Jurkat, Clone E6-1 (cell line): Measurements from ENCODE around the gene FAM3D.

Experiments used
- DNase-seq: peaks from one replicate; pipeline ENCODE4 v3.0.0-alpha.2; 2011; ENCODE audit warnings: low read depth, low spot score
- H3K4me3 ChIP-seq: 2 replicates; pipeline ENCODE4 v1.5.1; 2011; ENCODE audit warnings: mild to moderate bottlenecking, low read length, control low read depth, moderate library complexity

The FAM3D gene

GRCh38 chr3:58659051-58659675, 7.4 kb downstream of the FAM3D start:
- no peak overlapping the region for H3K4me3 ChIP-seq
- no peak for DNase-seq

GRCh38 chr3:58658508-58658907, 8.1 kb downstream of the FAM3D start:
- H3K4me3 ChIP-seq: no peak overlapping the region
- no peak for DNase-seq

- no peak overlapping the region for H3K4me3 ChIP-seq
- no peak for DNase-seq
Observed at GRCh38 chr3:58657571-58658141, 8.9 kb downstream of the FAM3D start.

- no peak overlapping the region for H3K4me3 ChIP-seq
- DNase-seq: no peak
Observed at GRCh38 chr3:58657036-58657520, 9.5 kb downstream of the FAM3D start.

- H3K4me3 ChIP-seq: no peak overlapping the region
- no peak for DNase-seq
Observed at GRCh38 chr3:58656631-58657030, 9.9 kb downstream of the FAM3D start.

- no peak overlapping the region for H3K4me3 ChIP-seq
- no peak for DNase-seq
Observed at GRCh38 chr3:58654466-58654865, 12.1 kb downstream of the FAM3D start.

- no peak overlapping the region for H3K4me3 ChIP-seq
Observed at GRCh38 chr3:58652624-58653023, 13.9 kb downstream of the FAM3D start.

GRCh38 chr3:58651276-58651675, 15.3 kb downstream of the FAM3D start:
- H3K4me3 ChIP-seq: no peak overlapping the region
- DNase-seq: no peak

More at GRCh38 chr3:58652624-58653023, 13.9 kb downstream of the FAM3D start:
- DNase-seq: no peak

- H3K4me3 ChIP-seq: no peak overlapping the region
- peak; percentile 39 for DNase-seq
Observed at GRCh38 chr3:58647381-58648141, 19.0 kb downstream of the FAM3D start.

GRCh38 chr3:58646503-58646902, 20.1 kb downstream of the FAM3D start:
- DNase-seq: no peak
- H3K4me3 ChIP-seq: no peak overlapping the region

GRCh38 chr3:58645726-58646125, 20.8 kb downstream of the FAM3D start:
- H3K4me3 ChIP-seq: no peak overlapping the region
- no peak for DNase-seq

- no peak for DNase-seq
- H3K4me3 ChIP-seq: no peak overlapping the region
Observed at GRCh38 chr3:58642846-58643245, 23.7 kb downstream of the FAM3D start.

GRCh38 chr3:58640700-58641372, 25.7 kb downstream of the FAM3D start:
- DNase-seq: peak; percentile 33
- H3K4me3 ChIP-seq: no peak overlapping the region

- H3K4me3 ChIP-seq: no peak overlapping the region
- no peak for DNase-seq
Observed at GRCh38 chr3:58639842-58640241, 26.7 kb downstream of the FAM3D start.

- no peak overlapping the region for H3K4me3 ChIP-seq
- DNase-seq: no peak
Observed at GRCh38 chr3:58639001-58639400, 27.6 kb downstream of the FAM3D start.

- no peak overlapping the region for H3K4me3 ChIP-seq
- no peak for DNase-seq
Observed at GRCh38 chr3:58638591-58638990, 28.0 kb downstream of the FAM3D start.

- no peak for DNase-seq
- H3K4me3 ChIP-seq: no peak overlapping the region
Observed at GRCh38 chr3:58637509-58637908, 29.1 kb downstream of the FAM3D start.

GRCh38 chr3:58635371-58636285, 30.9 kb downstream of the FAM3D start:
- no peak for DNase-seq
- no peak overlapping the region for H3K4me3 ChIP-seq
